HEK293 (cell line): ENCODE data around the gene GNL3.

Source experiments
- CTCF ChIA-PET: fragments of 350-600 bp; formaldehyde crosslinking; extraction: SDS; loops from one replicate; lab custom pipeline; 2021; ENCODE audit warnings: antibody characterized with exemption; lab: Yijun Ruan, JAX
- POLR2A ChIA-PET: fragments of 300-600 bp; formaldehyde crosslinking; extraction: SDS; loops from one replicate; lab custom pipeline; 2020; ENCODE audit warnings: antibody characterized with exemption, inconsistent platforms; lab: Yijun Ruan, JAX
- H3K27ac ChIP-seq: fragments of 200-500 bp; sonication (Bioruptor generic); 2 replicates; pipeline ENCODE4 v1.5.1; 2014; ENCODE audit warnings: low read depth, low read length, control low read depth, inconsistent platforms; ENCODE audit errors: extremely low read depth
- H3K36me3 ChIP-seq, 2 experiments: fragments of 200-500 bp in 1 of 2; sonication (Bioruptor generic) in 1 of 2; 1 replicate in 1 of 2; 2 replicates in 1 of 2; pipeline ENCODE4 v1.5.1; 2014 to 2017; ENCODE audit warnings: inconsistent platforms in 2 of 2, low read length in 2 of 2; ENCODE audit not compliant: control insufficient read depth in 2 of 2, insufficient read depth in 1 of 2
- H3K4me1 ChIP-seq: fragments of 200-500 bp; sonication (Bioruptor generic); 2 replicates; pipeline ENCODE4 v1.5.1; 2014; ENCODE audit warnings: mild to moderate bottlenecking, low read length, inconsistent platforms; ENCODE audit not compliant: control insufficient read depth, insufficient read depth
- H3K4me3 ChIP-seq: 2 replicates; pipeline ENCODE4 v1.5.1; 2011; ENCODE audit warnings: low read depth, mild to moderate bottlenecking, control low read depth, low read length, moderate library complexity
- H3K9me3 ChIP-seq: fragments of 200-500 bp; sonication (Bioruptor generic); 2 replicates; pipeline ENCODE4 v1.5.1; 2014; ENCODE audit warnings: low read depth, low read length, inconsistent platforms; ENCODE audit not compliant: control insufficient read depth, insufficient read depth
- BCL6B ChIP-seq: fragments of 450-650 bp; formaldehyde crosslinking; IDR thresholded peaks from 2 replicates; pipeline ENCODE4 v1.5.1; 2017; ENCODE audit warnings: missing biosample characterization, missing genetic modification characterization
- ELK4 ChIP-seq: IDR thresholded peaks from 2 replicates; pipeline ENCODE4 v1.6.1; 2011; ENCODE audit warnings: mild to moderate bottlenecking, low read depth, low read length, borderline replicate concordance
- GLI4 ChIP-seq: fragments of 450-650 bp; formaldehyde crosslinking; IDR thresholded peaks from 2 replicates; pipeline ENCODE4 v1.5.1; 2016; ENCODE audit warnings: missing biosample characterization, missing genetic modification characterization
- GLIS1 ChIP-seq: fragments of 450-650 bp; formaldehyde crosslinking; IDR thresholded peaks from 2 replicates; pipeline ENCODE4 v1.5.1; 2016; ENCODE audit warnings: missing biosample characterization, missing genetic modification characterization
- HOXD13 ChIP-seq: sonication (generic); formaldehyde crosslinking; IDR thresholded peaks from 2 replicates; pipeline ENCODE4 v1.8.0; 2022; ENCODE audit warnings: missing genetic modification reagents, borderline replicate concordance
- KLF17 ChIP-seq: fragments of 450-650 bp; formaldehyde crosslinking; IDR thresholded peaks from 2 replicates; pipeline ENCODE4 v1.5.1; 2016; ENCODE audit warnings: missing biosample characterization, missing genetic modification characterization
- PRDM2 ChIP-seq: fragments of 450-650 bp; formaldehyde crosslinking; IDR thresholded peaks from 2 replicates; pipeline ENCODE4 v1.5.1; 2016; ENCODE audit warnings: missing biosample characterization, missing genetic modification characterization, borderline replicate concordance
- ZFHX2 ChIP-seq: fragments of 450-650 bp; formaldehyde crosslinking; conservative IDR thresholded peaks from 2 replicates; pipeline ENCODE4 v1.5.1; 2016; ENCODE audit warnings: missing biosample characterization, missing genetic modification characterization
- ZNF16 ChIP-seq: fragments of 450-650 bp; formaldehyde crosslinking; IDR thresholded peaks from 2 replicates; pipeline ENCODE4 v1.5.1; 2016; ENCODE audit warnings: low read depth, missing biosample characterization, missing genetic modification characterization
- ZNF248 ChIP-seq: fragments of 450-650 bp; formaldehyde crosslinking; IDR thresholded peaks from 2 replicates; pipeline ENCODE4 v1.5.1; 2017; ENCODE audit warnings: missing biosample characterization, missing genetic modification characterization
- ZNF324 ChIP-seq: fragments of 450-650 bp; formaldehyde crosslinking; IDR thresholded peaks from 2 replicates; pipeline ENCODE4 v1.5.1; 2016; ENCODE audit warnings: missing biosample characterization, missing genetic modification characterization
- ZNF354C ChIP-seq: fragments of 450-650 bp; formaldehyde crosslinking; IDR thresholded peaks from 2 replicates; pipeline ENCODE4 v1.5.1; 2016; ENCODE audit warnings: missing biosample characterization, missing genetic modification characterization, low read depth, borderline replicate concordance
- ZNF48 ChIP-seq: fragments of 450-650 bp; formaldehyde crosslinking; IDR thresholded peaks from 2 replicates; pipeline ENCODE4 v1.5.1; 2016; ENCODE audit warnings: missing biosample characterization, missing genetic modification characterization
- ZNF544 ChIP-seq: fragments of 450-650 bp; formaldehyde crosslinking; IDR thresholded peaks from 2 replicates; pipeline ENCODE4 v1.5.0; 2017; ENCODE audit warnings: missing biosample characterization, missing genetic modification characterization
- ZNF560 ChIP-seq: fragments of 450-650 bp; formaldehyde crosslinking; IDR thresholded peaks from 2 replicates; pipeline ENCODE4 v1.5.1; 2017; ENCODE audit warnings: missing biosample characterization, missing genetic modification characterization, borderline replicate concordance
- ZNF600 ChIP-seq: fragments of 450-650 bp; formaldehyde crosslinking; IDR thresholded peaks from 2 replicates; pipeline ENCODE4 v1.5.1; 2016; ENCODE audit warnings: missing biosample characterization, missing genetic modification characterization
- ZNF677 ChIP-seq: fragments of 450-650 bp; IDR thresholded peaks from 2 replicates; pipeline ENCODE4 v1.5.0; 2018; ENCODE audit warnings: missing biosample characterization, mild to moderate bottlenecking, missing genetic modification characterization, moderate library complexity

The GNL3 gene

GRCh38 chr3:52697632-52697965 lies 11.8 kb downstream of the GNL3 start (continued):
- TF ChIP-seq PRDM2 (tag by site-specific recombination) (no peak), KLF17 (tag by site-specific recombination) (no peak), ZNF248 (tag by site-specific recombination) (no peak)

- H3K4me1 ChIP-seq, result peaks cover 3% of the 10 kb centered on the region; the same call in 1 of the 2 replicates
- no peak overlapping the region for H3K27ac ChIP-seq
- POLR2A ChIA-PET, result no interaction called here
- peaks cover 5 to 27% of the 10 kb centered on the region in 2 experiments for H3K36me3 ChIP-seq
- H3K4me3 ChIP-seq, result no peak overlapping the region
- no peaks in the 10 kb centered on the region for H3K9me3 ChIP-seq
- TF ChIP-seq HOXD13 (CRISPR knock-in tag) (no peak), ZNF324 (tag by site-specific recombination) (no peak), ZNF354C (tag by site-specific recombination) (no peak), ZNF560 (tag by site-specific recombination) (no peak), ZNF16 (tag by site-specific recombination) (no peak), BCL6B (tag by site-specific recombination) (no peak), ZNF677 (tag by site-specific recombination) (no peak), GLIS1 (tag by site-specific recombination) (no peak), ZNF600 (tag by site-specific recombination) (no peak), ZNF48 (tag by site-specific recombination) (no peak), ZNF544 (tag by site-specific recombination) (no peak), ZFHX2 (tag by site-specific recombination) (no peak), GLI4 (tag by site-specific recombination) (no peak), ELK4 (no peak)
- CTCF ChIA-PET, result no interaction called here
Observed at GRCh38 chr3:52703341-52703740, 17.5 kb downstream of the GNL3 start.
